Measurements from ENCODE around the gene PTPRG.

The PTPRG gene

DNA sequence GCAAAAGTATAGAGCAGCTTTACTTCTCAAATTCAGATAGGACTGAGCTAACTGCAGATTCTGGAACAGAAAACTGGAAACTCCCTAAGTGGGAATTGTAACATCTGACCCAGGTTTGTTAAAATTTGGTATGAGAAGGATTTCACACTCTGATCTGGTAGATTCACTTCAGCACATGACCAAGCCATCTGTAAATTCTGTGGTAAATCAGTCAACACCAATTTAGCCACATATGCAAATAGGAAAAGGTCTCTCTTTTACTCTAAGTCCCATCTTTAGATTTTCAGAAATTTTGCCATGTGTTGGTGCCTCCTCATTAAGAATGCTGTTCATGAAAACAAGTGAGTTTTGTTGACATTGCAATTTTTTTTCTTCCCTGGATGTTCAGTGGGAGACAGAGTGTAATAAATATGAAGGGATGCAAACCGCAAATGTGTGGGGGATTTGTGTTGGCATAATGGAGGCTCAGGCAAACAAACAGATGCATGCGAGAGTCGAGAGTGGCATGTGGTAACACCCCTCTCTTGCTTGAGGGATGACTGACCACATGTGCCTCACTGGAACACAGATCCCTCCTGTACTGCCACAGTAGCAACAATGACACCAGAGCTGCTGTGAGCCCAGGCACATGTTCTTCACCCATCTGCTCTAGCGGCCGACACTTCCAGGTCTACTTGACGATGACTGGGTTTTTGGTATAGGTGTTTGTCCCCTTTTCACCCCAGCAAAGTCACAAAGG is 665.4 kb downstream of the PTPRG start:
- DNase-seq (ENCODE audit: low read depth in 2 of 2): no peak

DNA sequence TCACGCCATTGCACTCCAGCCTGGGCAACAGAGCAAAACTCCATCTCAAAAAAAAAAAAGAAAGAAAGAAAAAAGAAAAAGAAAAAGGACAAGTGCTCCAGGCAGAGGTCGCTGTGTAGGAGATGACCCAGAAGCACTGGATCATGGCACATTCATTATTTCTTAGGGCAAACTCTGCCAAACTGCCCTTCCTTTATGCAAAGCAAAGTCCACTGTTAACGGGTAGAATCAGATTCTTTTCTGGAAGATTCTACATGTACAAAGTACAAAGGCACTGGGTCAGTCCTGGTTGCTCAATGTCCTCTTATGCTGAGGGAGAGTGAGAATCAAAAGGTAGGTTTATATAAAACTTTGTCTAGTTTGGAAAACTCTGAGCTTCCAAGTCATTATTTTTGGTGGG is 667.1 kb downstream of the PTPRG start:
- DNase-seq (ENCODE audit: low read depth in 2 of 2): no peak

DNA sequence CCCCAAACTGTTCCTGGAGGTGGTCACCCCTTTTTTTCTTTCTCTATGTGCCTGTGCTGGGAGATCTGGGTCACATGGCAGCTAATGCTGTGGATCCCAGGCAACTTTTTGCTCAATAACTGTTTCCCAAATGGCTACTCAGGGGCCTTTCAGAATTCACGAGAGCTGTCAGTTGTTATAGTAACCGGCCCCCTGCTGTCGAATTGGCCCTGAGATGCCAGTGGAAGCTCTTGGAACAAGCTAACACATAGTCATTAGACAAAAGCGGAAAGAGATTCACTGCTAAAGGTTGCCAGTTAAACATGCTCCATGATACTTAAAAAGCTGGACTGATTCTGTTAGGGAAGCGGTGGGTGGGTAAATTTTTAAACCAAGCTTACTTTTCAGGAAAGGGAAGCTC is 667.8 kb downstream of the PTPRG start:
- no peak for DNase-seq (ENCODE audit: low read depth in 2 of 2)

DNA sequence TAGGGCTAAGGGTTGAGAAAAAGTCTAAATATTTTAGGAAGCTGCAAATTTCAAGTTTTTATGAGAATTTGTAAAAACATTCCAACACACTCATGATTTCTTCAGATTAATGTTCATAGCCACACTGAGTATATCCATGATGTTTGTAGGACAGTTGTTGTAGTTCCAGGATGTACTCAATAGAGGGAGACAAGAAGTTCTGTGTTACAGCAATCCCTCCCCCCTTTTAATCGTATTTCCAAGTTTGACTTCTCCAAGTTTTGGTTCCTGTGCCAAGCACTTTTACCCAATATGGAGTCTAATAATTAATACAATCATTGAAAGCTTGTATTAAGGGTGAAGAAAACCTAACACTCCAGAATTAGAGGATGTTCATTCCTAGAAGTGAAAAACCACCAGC is 668.5 kb downstream of the PTPRG start:
- no peak for DNase-seq (ENCODE audit: low read depth in 2 of 2)

DNA sequence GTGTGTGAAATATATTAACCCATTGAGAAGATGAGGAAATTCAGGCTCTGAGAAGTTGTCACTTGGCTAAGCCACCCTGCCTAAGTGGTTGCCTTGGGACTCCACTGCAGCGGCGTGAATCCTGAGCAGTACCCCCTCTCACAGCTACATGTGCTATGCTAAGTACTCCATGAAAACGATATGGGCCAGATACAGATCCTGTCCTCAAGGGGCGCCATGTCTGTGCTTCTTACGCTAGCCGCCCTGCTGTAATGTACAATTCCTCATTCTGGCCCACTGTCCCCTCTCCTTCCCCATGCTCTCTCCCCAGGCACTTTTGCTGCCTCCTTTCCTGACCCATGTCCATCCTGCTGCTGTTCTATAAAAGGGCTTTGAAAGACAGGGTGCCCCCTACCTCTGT is 671.7 kb downstream of the PTPRG start:
- no peak for DNase-seq (ENCODE audit: low read depth in 2 of 2)

DNA sequence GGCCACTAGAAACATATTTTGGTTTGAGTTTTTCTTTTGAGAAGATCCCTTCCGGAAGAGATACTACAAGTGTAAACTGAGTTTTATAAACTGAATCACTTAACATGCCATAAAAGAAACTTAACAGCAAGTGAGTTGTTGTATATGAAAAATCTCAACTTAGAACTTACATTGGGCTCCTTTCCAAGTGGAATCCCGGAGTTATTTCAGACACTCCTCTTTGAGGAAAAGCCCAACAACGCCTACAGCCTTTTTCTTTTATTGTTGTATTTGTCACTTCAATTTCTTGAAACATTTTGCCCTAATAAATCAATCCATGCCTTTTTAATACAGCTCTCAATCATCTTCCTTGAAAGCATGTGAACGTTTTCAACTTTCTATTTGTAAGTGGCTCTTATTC is 674.6 kb downstream of the PTPRG start:
- no peak for DNase-seq (ENCODE audit: low read depth in 2 of 2)

DNA sequence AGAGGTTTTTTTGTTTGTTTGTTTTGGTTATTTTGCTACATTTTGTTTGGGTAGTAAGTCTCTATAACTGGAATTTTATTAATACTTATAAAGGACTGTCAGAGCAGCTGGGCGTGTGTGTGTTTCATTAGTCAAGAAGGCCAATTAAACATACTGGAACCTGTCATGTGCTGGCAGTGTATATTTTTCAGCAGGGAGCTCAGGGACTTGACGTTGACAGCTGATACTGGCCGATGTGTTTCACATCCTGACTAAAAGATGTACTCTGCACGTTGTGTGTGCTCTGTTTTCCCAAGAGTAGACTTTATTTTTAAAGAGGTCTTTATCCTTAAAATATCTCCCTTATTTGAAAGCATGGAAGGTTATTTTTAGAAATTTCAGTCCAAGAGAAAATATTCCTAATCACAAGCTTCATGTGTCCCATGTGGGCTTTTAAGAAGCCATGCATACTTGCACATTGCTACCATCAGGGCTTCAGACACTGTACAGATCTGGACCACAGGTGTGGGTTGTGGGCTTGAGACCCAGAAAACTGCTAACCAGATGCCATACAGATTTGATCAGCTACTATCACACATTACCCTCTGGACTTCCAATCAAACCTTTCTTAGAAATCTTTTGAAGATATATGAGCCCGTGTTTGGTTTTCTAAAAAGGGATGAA is 676.0 kb downstream of the PTPRG start:
- no peak for DNase-seq (ENCODE audit: low read depth in 2 of 2)

DNA sequence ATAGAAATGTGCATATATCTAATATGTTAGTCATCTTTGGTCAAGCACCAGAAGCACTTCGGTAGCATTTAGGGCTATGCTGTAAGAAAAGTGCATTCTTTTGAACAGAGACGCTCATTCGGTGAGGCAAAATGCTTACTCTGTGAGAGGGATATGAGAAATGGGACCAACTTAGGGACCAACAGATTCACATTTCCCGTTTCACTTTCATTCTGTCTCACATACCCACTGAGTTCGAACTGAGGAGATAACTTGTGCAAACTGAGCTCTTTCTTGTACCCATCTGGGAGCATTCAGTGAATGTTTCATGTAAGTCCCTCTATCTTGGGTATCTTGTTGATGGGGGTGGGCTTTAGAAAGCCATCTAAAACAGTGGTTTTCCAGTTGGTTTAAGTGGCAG is 676.6 kb downstream of the PTPRG start:
- DNase-seq (ENCODE audit: low read depth in 2 of 2): no peak

DNA sequence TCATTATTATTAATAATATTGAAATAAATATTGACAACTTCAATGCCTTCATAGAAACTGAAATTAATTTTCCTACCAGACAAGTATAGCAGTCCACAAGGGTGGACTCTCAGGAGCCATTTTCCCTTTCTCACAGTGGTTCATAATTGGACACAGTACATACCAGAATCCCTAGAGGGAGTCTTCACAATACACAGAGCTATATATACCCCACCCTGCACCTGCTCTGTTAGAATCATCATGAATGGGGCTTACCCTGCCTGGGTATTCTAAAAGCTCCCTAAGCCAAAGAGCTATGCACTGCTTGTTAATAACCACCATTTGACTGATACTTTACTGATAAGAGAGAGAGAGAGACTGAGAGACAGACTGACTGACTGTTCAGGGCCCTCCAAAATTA is 677.1 kb downstream of the PTPRG start:
- DNase-seq (ENCODE audit: low read depth in 2 of 2): no peak

DNA sequence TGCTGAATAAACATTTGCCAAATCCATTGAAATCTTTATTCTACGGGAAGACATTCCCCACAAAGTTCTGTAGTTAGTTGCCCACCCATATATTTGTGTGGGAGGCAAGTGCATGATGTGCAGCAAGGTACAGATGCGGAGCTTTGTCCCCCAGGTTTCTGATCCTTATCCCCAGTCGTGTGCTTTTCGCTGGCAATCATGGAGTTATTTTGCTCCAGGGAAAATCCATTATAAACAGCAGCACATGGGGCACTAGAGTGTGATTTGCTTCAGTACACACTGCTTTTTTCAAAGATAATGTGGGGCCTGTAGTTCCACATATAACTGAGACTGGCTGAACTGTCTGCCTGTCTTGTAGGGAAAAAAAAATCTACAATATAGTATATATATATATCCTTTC is 679.9 kb downstream of the PTPRG start:
- DNase-seq (ENCODE audit: low read depth in 2 of 2): no peak

DNA sequence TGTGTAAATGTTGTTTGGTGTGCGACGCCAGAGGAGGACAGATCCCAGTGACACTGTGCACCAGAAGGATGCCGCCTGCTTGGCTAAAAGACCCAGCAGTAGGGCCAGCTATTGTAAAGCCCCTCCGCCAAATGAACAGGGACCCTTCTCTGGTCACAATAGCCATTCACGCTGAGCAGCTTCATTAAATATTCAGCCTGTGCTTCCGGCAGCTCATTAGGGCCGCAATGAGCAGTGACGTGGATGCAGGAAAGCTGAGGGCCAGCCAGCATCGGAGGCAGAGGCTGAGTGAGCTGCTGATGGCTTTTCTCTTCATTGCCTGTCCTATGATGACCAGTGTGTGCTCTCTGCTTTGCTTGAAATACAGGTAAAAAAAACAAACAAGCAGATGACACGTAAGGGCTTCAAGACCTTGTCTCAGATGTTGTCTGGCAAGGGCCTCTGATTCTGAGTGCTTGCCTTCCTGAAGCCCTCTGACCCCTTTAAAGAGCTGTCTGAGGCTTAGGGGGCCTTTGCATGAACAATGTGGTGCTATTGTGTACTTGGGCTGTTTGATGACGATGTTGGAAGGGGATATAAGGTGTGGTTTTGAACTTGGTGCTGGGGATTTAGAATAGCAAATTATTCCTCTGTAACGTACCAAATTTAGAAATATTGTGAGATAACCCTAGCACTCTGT is 681.6 kb downstream of the PTPRG start:
- DNase-seq (ENCODE audit: low read depth in 2 of 2): no peak

DNA sequence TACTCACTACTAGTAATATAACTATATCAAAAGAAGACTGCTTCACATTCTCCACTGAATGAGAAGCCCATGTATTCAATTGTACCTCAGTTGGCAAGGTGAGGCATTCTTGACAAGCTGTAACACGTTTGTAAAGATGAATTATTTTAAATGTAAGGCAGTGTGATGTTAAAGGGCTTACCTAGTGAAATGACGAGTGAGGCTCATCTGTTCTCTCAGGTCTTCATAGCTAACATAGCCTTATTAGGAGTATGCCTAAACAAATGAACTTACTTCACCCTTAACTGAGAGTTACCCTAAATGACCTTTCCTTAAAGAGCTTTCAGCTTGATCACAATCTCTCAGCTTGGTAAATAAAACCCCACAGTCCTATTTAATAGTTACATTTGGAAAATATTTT is 684.7 kb downstream of the PTPRG start:
- no peak for DNase-seq (ENCODE audit: low read depth in 2 of 2)

DNA sequence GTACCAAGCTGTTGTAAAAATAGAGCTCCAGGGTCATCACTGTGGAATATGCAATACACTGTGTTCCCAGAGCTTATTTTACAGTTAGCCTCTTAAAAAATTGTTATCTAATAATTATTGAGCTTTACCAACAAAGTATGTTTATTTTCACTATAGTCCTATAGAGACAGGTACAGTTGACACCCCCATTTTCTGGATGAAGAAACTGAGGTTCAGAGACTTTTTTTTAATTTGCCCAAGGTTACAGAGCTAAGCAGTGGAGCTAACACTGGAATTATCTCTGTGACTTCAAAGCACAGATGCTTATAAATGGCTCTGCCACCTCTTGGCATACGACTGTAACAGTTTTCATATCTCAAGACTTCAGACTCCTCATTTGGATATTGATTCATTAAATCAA is 685.6 kb downstream of the PTPRG start:
- DNase-seq (ENCODE audit: low read depth in 2 of 2): no peak

DNA sequence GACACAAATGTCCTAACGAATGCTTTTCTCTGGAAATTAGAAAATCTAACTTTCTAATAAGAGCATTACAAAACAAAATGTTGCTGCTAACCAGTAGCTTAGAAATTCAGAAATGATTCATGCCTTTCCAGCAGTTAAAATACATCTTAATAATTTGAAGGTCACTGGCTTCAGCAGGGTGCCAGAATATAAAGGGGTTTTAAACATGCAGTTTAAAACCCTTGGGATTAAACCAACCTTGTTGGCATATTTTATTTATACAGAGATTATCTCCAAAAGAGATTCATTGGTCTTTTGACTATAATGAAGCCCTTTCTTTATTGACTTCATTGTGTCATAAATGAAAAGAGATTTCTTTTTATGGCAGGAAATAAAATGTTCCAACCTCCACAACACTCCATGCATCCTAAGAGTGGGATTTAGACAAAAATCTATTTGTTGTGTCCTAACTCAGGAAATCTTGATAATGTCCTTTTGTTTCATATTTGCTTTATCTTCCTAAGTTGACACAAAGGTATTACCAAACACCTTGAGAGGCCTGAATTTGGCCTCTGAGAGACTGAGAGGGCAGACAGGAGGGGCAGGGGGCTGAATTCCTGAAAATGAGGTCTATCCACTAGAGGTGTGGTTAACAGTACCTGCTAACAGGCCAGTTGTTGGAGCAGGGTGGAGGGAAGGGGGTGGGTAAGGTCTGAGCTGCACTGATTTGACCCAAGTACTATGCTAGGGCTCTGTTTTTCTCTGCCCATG is 687.5 kb downstream of the PTPRG start:
- DNase-seq (ENCODE audit: low read depth in 2 of 2): no peak

DNA sequence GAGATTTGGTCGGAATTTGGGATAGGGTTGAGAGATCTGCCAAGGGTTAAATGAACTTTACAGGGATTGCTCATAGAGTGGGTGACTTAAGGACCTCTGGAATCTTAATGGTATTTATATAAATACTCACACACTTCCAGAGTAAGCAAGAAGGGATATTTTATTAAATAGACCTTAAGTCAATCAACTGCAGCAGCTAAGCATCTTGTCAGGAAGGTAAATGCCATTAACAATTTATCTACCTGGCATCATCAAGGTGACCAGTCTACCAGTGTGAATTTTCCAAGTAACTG is 688.1 kb downstream of the PTPRG start:
- no peak for DNase-seq (ENCODE audit: low read depth in 2 of 2)

DNA sequence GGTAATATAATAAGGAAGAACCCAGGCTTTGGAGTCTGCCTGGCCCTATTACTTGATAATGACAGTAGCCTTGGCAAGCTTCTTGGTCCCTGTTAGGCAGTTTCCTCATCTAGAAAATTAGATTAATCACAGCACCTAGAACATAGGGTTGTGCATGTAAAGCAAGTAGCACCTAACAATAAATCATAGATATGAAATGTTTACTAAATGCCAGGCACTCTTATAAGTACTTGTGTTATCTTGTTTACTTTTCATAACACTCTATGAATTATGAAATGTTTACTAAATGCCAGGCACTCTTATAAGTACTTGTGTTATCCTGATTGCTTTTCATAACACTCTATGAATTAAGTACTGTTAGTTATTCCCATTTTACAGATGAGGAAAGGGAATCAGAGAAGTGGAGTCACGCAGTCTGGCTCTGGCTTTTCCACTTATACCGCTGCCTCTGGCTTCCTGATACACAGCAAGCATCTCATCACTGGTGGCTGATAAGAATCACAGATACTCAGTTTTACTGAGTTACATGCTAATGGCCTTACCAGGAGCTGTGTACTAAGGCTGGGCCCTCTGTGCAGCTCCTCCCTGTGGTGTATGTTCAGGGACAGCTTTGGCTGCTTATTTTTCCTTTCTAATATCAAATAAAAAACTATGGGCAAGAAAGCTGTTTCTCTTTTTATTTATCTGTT is 688.6 kb downstream of the PTPRG start:
- DNase-seq (ENCODE audit: low read depth in 2 of 2): no peak

DNA sequence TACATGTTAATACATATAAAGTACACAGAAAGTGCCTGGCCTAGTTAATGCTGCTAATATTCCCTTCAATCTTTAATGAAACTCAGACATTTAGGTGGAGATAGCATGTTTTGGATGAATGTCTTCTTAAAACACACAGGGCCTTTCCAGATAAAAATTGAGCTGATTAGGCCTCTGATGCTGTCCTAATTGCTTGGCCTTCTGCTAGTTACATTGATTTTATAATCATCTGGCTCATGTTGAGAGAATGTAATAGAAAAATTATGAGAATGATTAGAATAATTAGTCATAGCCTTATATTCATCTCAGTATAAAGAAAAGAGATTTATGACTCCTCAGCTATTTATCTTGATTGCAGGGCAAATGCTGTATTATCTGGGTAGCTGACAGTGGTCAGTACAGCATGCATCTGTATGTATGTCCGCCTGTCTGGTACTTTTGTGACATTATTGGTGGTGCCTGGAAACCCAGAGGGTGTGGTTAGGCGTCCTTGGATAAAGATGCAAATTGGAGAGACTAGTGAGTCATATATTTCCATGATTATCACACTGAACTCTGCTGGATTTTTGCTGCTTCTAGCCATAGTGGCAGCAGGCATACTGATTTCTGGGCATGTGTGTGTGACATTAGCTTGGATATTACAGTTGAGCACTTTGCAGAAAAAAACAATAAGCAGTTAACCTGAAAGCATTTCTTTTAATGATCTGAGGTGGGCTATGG is 691.2 kb downstream of the PTPRG start:
- no peak for DNase-seq (ENCODE audit: low read depth in 2 of 2)

DNA sequence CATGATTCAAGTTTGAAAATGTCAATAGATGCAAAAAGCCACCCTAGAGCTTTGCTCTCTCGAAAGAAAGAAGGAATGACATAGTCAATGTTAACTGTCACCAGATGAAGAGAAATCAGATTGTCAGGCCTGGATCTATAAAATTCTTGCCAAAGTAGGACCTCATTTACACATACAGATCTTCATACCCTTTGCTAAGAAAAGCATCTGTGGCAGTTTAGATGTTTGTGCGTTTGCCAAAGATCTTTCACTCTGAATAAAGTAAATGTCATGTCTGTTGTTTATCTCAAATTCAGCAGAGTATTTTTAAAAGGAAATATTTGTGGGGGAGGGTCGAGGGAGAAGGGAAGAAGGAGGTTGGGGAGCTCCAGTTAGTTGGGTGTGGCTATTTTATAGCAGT is 692.6 kb downstream of the PTPRG start:
- no peak for DNase-seq (ENCODE audit: low read depth in 2 of 2)

DNA sequence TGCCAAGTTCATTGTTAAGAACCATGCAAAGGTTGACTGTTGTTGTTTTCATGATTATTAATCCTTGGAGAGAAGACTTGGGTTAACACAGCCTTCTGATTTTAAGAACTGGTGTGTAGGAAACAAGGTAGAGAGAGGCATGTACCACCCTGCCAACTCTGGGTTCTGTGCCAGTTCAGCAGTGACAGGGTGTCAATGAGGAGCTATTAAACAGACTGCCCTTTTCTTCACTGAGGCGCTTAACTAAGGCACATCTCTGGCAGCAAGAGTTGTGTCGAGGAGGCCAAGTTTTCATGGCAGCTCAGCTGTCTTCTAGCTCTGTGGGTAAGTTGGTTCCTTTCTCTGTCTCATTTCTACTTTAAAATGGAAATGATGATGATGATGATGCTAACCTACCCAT is 694.4 kb downstream of the PTPRG start:
- no peak for DNase-seq (ENCODE audit: low read depth in 2 of 2)

DNA sequence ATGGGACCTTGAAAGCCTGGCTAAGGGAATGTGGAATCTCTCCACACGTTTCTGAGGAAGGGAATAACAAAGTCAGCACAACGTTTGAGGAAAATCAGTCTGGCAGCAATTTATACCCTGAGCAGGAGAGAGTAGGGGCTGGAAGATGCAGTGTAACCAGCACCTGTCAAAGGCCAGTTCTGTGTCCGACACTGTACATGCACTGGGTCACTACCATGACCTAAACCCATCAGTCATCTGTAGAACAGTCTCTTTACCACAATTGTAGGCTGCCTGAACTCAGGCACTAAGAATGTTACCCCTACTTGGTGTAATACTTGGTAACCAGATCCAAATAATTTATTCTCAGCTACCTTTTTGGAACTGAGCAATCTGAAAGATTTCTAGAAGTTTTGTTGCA is 698.6 kb downstream of the PTPRG start:
- no peak for DNase-seq (ENCODE audit: low read depth in 2 of 2)

DNA sequence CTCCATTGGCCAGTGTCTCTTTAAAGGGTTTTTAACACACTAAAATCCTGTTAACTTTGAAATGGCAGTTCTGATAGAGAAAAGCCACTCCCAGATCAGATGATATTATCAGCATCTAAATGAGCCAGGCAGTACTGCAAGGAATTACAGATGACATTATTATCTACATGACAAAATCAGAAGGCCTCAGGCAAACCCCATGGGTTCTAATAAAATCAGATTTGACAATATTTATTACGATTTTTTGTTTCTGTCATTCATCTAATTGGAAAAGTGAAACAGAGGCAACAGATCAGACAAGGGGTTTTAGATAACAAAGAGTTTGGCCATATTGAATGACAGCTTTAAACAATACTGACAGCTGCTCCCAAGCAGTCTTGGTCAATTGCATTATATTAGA is 699.3 kb downstream of the PTPRG start:
- no peak for DNase-seq (ENCODE audit: low read depth in 2 of 2)

DNA sequence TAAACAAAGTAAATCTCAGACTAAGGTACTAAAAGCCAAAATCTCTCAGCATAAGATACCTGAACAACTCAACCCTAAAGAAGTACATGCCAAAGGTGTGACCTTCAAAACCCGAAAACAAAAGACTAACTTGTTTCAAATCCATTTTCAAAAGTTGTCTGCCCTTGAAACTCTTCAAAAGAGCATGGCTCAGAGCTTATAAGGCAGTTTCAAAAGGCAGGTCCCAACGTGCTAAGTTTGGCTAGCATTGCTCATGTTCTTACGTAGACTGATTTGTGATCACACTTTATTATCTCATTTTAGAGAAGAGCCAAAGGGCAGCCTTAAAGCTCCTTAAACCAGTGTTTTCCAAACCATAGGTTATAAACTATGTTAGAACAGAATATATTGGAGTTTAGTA is 699.8 kb downstream of the PTPRG start:
- no peak for DNase-seq (ENCODE audit: low read depth in 2 of 2)
